EL (cell line): ENCODE results near the gene KRR1.

Experiments
- DNase-seq: peaks from one replicate; pipeline ENCODE4 v3.0.0-alpha.2; 2016

The KRR1 gene

GRCh38 chr12:75511116-75512048, at the start of gene KRR1:
Gene KRR1, minus strand, starts transcription at chr12:75511609. Its CDS starts 12 bp downstream, at chr12:75511597.
- DNase-seq, result peak; percentile 99

- peak; percentile 17 for DNase-seq
Observed at GRCh38 chr12:75560167-75560566, 48.8 kb upstream of the KRR1 start.

GRCh38 chr12:75558287-75558686, 46.9 kb upstream of the KRR1 start:
- no peak for DNase-seq

- no peak for DNase-seq
Observed at GRCh38 chr12:75556311-75556899, 45.0 kb upstream of the KRR1 start.

DNA sequence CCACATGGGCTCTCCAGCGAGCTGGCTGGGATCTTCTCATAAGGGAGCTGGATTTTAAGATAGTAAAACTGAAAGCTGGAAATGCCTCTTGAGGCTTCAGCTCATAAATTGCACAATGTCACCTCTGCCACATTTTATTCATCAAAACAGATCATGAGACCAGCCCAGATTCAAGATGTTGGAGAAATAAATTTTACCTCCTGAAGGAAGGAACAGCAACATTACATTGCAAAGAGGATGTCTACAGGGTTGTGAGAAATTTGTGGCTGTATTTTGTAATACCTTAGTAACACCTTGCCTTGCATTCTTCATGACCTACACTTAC, 43.1 kb upstream of the KRR1 start:
- DNase-seq, result no peak

DNA sequence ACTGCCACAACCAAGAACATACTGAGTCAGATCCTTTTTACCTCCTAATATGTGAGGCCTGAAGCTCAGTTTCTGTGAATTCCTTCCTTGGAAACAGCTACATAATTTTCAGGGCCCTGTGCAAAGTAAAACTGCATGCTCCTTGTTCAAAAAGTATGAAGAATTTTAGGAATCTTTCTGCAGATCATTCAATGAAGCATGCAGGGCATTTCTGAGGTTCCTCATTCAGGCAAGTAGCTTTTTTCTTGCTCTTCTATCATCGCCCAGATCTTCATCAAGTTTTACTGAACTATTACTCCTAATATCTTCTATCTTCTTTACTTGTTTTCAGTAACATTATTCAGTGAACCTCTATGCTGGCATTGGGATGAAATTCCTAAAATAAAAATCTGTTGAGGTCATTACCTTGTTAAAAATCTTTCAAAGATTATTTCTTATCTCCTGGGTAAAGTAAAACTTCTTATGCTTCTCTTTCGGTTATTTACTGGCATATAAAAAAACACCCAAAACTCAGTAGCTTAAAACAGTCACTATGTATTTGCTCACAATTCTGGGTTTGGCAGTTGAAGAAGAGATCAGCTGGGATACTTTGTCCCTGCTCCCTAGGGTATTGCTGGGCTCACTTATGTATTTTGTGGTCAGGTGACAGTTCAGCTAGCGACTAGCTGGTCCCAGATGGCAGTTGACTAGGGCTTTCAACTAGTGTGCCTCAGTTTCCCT, 42.6 kb upstream of the KRR1 start:
- peak; percentile 21 for DNase-seq

DNA sequence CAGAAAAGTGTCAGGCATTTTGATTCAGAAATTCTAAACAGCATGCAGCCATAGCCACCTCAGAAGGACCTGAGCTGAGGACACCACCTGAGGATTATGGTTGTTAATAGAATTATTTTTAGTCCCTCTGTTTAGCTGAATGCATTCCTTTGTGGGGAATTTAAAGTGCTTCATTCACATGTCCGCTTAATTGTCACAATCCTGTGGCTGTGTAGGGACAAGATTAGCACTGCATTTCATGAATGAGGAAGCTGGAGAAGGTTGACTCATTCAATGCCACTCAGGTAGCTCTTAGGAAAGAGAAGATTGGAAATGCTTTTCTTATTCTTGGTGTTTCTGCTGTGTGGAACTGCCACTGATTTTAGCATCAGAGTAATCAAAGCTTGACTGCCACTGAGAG, 42.0 kb upstream of the KRR1 start:
- no peak for DNase-seq

DNA sequence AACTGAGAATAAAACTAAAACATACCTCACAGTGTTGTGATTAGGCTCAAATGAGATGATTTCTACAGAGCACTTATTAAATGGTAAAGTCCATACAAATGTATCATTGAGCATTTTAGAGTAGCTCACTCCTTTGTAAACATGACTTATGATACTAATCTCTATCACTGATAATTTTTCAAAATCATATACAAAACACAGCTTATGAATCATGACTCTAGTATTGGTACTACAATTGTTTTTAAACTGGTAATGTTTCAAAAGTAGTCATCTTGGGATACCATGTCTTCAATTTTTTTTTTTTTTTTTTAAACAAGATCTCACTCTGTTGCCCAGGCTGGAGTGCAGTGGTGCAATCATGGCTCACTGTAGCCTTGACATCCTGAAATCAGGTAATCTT, 40.1 kb upstream of the KRR1 start:
- no peak for DNase-seq

DNA sequence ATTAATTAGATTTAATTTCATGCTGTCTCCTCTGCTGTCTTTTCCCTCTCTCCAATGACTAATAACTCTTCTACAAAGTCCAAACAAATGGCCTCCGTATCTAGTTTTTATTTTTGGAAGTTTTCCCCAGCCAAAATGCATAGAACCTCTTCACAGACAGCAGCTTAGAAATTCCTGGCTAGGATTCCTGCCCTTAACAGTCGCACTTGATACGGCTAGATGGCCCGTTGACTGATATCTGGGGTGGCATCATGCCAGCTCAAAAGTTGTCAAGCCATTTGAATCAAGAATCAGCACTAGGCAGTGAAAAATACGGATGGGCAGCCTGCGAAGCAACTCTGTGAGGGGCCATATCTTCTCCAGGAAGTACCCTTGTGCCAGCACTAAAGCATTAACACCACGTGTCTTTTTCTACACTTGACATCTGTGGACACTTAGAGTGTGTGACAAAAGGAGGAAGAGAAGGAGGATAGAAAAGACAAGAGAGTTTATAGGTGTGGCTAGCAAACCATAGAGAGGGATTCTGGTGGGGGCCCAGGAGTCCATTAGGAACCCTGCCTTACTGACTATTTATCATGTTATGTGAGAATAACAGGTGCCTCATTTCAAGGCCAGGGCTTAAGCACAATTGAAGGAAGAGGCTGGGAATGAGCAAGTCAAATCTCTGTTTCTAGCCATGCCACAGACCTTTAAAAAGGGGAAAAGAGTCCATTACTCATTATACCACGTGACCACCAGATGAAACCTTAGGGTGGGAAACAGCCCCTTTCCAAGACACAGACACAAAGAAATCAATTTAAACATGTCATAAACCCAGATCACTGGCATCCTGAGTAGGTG, 39.2 kb upstream of the KRR1 start:
- no peak for DNase-seq

- no peak for DNase-seq
Observed at GRCh38 chr12:75549989-75550388, 38.6 kb upstream of the KRR1 start.

GRCh38 chr12:75548879-75549278, 37.5 kb upstream of the KRR1 start:
- DNase-seq, result no peak

DNA sequence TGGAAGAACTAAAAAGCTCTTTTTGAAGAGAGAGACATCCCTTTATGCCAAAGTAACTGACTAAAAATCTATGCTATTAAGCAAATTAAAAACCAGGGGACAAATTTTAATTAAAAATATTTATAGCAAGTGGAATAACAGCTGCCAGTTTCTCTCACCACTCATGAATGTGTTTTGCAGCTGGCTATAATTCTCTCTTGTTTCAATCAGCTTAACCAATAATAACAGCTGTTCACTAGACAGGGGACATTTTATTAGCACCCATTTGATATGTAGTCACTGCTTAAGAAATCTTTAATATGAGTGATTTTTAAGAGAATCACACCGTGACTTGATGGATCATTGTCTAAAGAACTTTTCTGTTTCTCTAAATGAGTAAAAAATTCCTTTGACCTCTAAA, 34.2 kb upstream of the KRR1 start:
- no peak for DNase-seq

DNA sequence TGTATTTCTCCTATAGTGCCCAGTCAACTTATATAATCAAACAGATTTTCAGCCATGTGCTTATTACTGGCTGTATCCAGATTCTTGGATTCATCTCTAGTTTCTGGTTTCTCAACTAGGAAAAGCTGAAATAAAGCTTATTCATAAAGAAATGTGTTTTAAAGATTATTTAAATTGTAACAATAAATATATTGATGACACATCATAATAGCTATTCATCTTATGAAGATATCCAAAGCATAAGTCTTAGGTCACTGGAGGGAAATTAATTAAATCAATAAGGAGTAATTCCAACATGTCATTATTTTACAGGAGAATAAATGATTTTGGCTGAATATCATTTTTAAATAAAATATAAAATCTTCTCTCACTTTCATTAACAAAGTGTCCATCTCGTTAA, 32.1 kb upstream of the KRR1 start:
- no peak for DNase-seq

DNA sequence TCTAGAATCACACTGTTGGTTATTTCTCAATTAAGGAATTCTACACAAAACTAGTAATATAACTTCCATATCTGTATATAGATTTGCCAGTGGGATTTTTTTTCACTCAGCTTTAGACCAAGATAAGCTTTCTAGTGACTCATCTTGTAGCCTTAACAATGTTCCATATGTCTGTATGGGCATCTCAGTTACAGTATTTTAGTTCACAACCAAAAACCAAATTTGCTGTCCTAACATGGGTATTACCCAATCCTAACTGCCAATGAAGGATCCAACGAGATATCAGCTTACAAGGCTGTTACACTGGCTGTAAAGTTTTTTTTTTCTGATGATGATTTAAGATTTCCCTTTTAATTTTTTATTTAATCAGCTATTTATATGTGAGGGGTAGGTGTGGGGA, 31.5 kb upstream of the KRR1 start:
- DNase-seq, result no peak

GRCh38 chr12:75539889-75540288, 28.5 kb upstream of the KRR1 start:
- DNase-seq, result no peak

DNA sequence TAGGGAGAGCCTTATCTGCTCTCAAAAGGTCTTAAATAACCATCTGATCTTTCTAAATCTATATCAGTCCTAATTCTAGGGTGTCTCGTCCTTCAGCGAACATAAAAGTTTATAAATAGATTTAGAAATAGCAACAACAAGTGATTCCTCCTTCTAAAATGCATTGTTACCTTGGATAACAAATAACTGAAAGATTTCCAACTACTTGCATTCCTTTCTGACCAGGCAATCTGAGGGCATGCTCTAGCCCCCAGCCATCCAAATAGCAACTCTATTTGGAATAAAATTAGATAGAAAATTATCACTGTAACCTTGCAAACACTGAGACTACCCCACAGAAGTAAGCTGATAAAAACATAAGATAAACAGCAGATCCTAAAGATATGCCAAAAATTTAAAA, 21.8 kb upstream of the KRR1 start:
- DNase-seq, result no peak

DNA sequence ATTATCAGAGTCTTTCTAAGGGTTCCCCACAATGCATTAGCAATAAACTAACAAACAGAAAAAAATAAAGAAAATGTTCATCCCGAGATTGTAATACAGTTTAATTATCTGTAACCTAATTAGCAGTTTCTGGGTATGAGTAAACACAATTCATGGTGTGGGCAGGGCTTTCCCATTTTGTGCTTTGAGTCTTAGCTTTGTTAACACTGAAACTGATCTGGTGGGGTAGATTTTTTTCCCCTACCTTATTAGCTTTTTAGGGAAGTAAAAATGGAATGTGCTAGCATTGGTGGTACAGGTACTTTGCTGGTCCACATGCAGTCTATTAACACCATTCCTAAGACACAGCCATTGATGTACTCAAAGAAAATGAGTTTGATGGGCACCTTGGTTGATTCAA, 18.4 kb upstream of the KRR1 start:
- DNase-seq, result no peak

DNA sequence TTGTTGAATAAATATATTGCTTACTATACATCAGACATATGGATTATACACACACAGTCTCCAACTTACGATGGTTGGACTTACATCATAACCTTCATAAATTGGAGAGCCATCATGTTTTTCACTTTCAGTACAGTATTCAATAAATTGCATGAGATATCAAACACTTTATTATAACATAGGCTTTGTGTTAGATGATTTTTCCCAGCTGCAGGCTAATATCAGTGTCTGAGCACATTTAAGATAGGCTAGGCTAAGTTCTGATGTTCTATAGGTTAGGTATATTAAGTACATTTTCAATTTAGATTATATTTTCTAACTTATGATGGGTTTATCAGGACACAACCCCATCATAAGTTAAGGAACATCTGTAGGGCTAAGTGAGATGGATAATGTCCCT, 17.9 kb upstream of the KRR1 start:
- DNase-seq, result no peak

DNA sequence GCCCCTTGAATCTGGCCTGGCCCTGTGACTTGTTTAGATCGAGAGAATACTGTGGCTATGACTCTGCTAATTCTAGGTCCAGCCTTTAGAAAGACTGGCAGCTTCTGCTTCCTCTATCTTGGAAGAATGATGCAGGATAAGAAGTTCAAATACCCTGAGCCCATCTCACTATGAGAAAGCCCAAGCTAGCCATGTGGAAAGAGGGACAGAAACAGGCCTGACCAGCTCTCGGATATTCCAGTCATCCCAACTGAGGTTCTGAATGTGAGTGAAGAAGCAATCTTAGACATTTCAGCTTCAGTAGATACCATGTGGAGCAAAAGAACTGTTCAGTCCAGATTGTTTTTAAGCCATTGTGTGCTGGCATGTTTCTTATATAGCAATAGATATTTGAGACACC, 17.3 kb upstream of the KRR1 start:
- no peak for DNase-seq

- DNase-seq, result no peak
Observed at GRCh38 chr12:75528272-75528671, 16.9 kb upstream of the KRR1 start.

- peak; percentile 59 for DNase-seq
Observed at GRCh38 chr12:75526655-75527511, 15.5 kb upstream of the KRR1 start.

- no peak for DNase-seq
Observed at GRCh38 chr12:75525263-75525662, 13.9 kb upstream of the KRR1 start.
